IMR-90 (cell line): ENCODE data around the gene CTDP1. TPM values are rescaled to one million over a fixed set of nuclear protein-coding genes. Genes with fewer than 3 reads are reported as not detected.

ENCODE experiments used
- ATAC-seq: fragments of 200-7000 bp; cut with Tn5 transposase; 2 replicates; pipeline ENCODE4 v1.9.1; 2020; ENCODE audit warnings: low read depth, mild to moderate bottlenecking, moderate library complexity
- BruUV-seq: library from RNA; stranded (reverse); fragments of 400-500 nt; replicated peaks from 2 replicates; lab custom pipeline; 2021; lab: Mats Ljungman, UMichigan
- CTCF ChIA-PET: fragments of 300-600 bp; formaldehyde crosslinking; extraction: SDS; loops from one replicate; lab custom pipeline; 2021; ENCODE audit warnings: antibody characterized with exemption; lab: Yijun Ruan, JAX
- POLR2A ChIA-PET: fragments of 300-600 bp; sonication (Branson Sonifier 250); formaldehyde crosslinking; loops from one replicate; lab custom pipeline; 2022; ENCODE audit warnings: antibody characterized with exemption; ENCODE audit not compliant: unreplicated experiment; lab: Charles Lee
- DNase-seq: peaks from one replicate; pipeline ENCODE4 v3.0.0; 2013
- H2AFZ ChIP-seq: replicated peaks from 2 replicates; pipeline ENCODE3; 2013; ENCODE audit warnings: low read length, mild to moderate bottlenecking; ENCODE audit not compliant: poor library complexity
- H2AK5ac ChIP-seq: 2 replicates; pipeline ENCODE4 v1.6.1; 2013; ENCODE audit warnings: low read depth, low read length, inconsistent platforms
- H2AK9ac ChIP-seq: replicated peaks from 2 replicates; pipeline ENCODE3; 2013; ENCODE audit warnings: mild to moderate bottlenecking, low read depth, low read length, moderate library complexity; ENCODE audit not compliant: poor library complexity
- H2BK120ac ChIP-seq: 2 replicates; pipeline ENCODE4 v1.6.1; 2013; ENCODE audit warnings: low read depth, low read length, inconsistent platforms
- H2BK15ac ChIP-seq: 3 replicates; pipeline ENCODE4 v1.6.1; 2013; ENCODE audit warnings: low read depth, low read length, inconsistent platforms
- H2BK20ac ChIP-seq: 2 replicates; pipeline ENCODE4 v1.6.1; 2013; ENCODE audit warnings: low read depth, mild to moderate bottlenecking, inconsistent platforms, low read length, moderate library complexity
- H2BK5ac ChIP-seq: 2 replicates; pipeline ENCODE4 v1.6.1; 2013; ENCODE audit warnings: mild to moderate bottlenecking, low read depth, low read length, inconsistent platforms; ENCODE audit not compliant: poor library complexity, severe bottlenecking
- H3K14ac ChIP-seq: replicated peaks from 2 replicates; pipeline ENCODE4 v1.6.1; 2013; ENCODE audit warnings: low read depth, low read length, inconsistent platforms
- H3K18ac ChIP-seq: 2 replicates; pipeline ENCODE4 v1.6.1; 2013; ENCODE audit warnings: low read depth, low read length, control low read depth
- H3K23ac ChIP-seq: 2 replicates; pipeline ENCODE4 v1.6.1; 2013; ENCODE audit warnings: low read depth, low read length, inconsistent platforms
- H3K27ac ChIP-seq: 2 replicates; pipeline ENCODE4 v1.5.1; 2013; ENCODE audit warnings: mild to moderate bottlenecking, control low read depth, low read length; ENCODE audit not compliant: insufficient read depth
- H3K27me3 ChIP-seq: 2 replicates; pipeline ENCODE4 v1.6.1; 2013; ENCODE audit warnings: low read length; ENCODE audit not compliant: control insufficient read depth, insufficient read depth
- H3K36me3 ChIP-seq: 2 replicates; pipeline ENCODE4 v1.6.1; 2013; ENCODE audit warnings: low read length, mixed read lengths; ENCODE audit not compliant: control insufficient read depth, insufficient read depth
- H3K4ac ChIP-seq: 2 replicates; pipeline ENCODE4 v1.6.1; 2013; ENCODE audit warnings: low read depth, low read length, inconsistent platforms
- H3K4me1 ChIP-seq: 2 replicates; pipeline ENCODE4 v1.6.1; 2013; ENCODE audit warnings: low read length, mixed read lengths; ENCODE audit not compliant: control insufficient read depth, insufficient read depth
- H3K4me2 ChIP-seq: 2 replicates; pipeline ENCODE4 v1.6.1; 2013; ENCODE audit warnings: low read depth, mild to moderate bottlenecking, control low read depth, low read length, moderate library complexity
- H3K4me3 ChIP-seq: 2 replicates; pipeline ENCODE4 v1.5.1; 2013; ENCODE audit warnings: low read depth, mild to moderate bottlenecking, control low read depth, low read length, moderate library complexity; ENCODE audit not compliant: insufficient read depth
- H3K56ac ChIP-seq: 2 replicates; pipeline ENCODE4 v1.6.1; 2013; ENCODE audit warnings: low read length, inconsistent platforms; ENCODE audit not compliant: insufficient read depth; ENCODE audit errors: extremely low read depth
- H3K79me1 ChIP-seq, 2 experiments: 2 replicates each; pipeline ENCODE4 v1.6.1; 2013; ENCODE audit warnings: low read length in 2 of 2, inconsistent platforms in 1 of 2, low read depth in 1 of 2
- H3K9ac ChIP-seq: 2 replicates; pipeline ENCODE4 v1.6.1; 2013; ENCODE audit warnings: low read depth, low read length, control low read depth
- H3K9me1 ChIP-seq: 2 replicates; pipeline ENCODE4 v1.6.1; 2013; ENCODE audit warnings: low read length, inconsistent platforms; ENCODE audit not compliant: insufficient read depth
- H3K9me3 ChIP-seq: 2 replicates; pipeline ENCODE4 v1.6.1; 2013; ENCODE audit warnings: low read length; ENCODE audit not compliant: control insufficient read depth, insufficient read depth
- H4K20me1 ChIP-seq: 2 replicates; pipeline ENCODE4 v1.6.1; 2013; ENCODE audit warnings: low read length, inconsistent platforms; ENCODE audit not compliant: insufficient read depth
- H4K5ac ChIP-seq: 2 replicates; pipeline ENCODE4 v1.6.1; 2013; ENCODE audit warnings: mild to moderate bottlenecking, low read depth, low read length, control low read depth
- H4K8ac ChIP-seq, 2 experiments: 2 replicates each; pipeline ENCODE4 v1.6.1; 2013; ENCODE audit warnings: low read depth in 2 of 2, low read length in 2 of 2, control low read depth in 1 of 2, inconsistent platforms in 1 of 2
- H4K91ac ChIP-seq: 2 replicates; pipeline ENCODE4 v1.6.1; 2013; ENCODE audit warnings: low read depth, low read length, inconsistent platforms; ENCODE audit not compliant: insufficient read depth
- BHLHE40 ChIP-seq: fragments of 150-350 bp; IDR thresholded peaks from 2 replicates; pipeline ENCODE4 v1.6.1; 2016; ENCODE audit warnings: mild to moderate bottlenecking, low read depth, low read length
- CEBPB ChIP-seq: IDR thresholded peaks from 2 replicates; pipeline ENCODE4 v1.6.1; 2012; ENCODE audit warnings: low read depth, low read length, improper control_type of control experiment
- CHD1 ChIP-seq: IDR thresholded peaks from 2 replicates; pipeline ENCODE4 v1.6.1; 2012; ENCODE audit warnings: low read depth, low read length, improper control_type of control experiment
- CTCF ChIP-seq: conservative IDR thresholded peaks from 2 replicates; pipeline ENCODE4 v1.5.1; 2012; ENCODE audit warnings: mild to moderate bottlenecking, low read depth, low read length, improper control_type of control experiment
- ELK1 ChIP-seq: fragments of 150-350 bp; IDR thresholded peaks from 2 replicates; pipeline ENCODE4 v1.6.1; 2016; ENCODE audit warnings: low read depth, mild to moderate bottlenecking, low read length, moderate library complexity, borderline replicate concordance
- FOS ChIP-seq: fragments of 150-350 bp; IDR thresholded peaks from 2 replicates; pipeline ENCODE4 v1.6.1; 2016; ENCODE audit warnings: low read depth, low read length
- MAFK ChIP-seq: IDR thresholded peaks from 2 replicates; pipeline ENCODE4 v1.6.1; 2012; ENCODE audit warnings: low read depth, low read length, improper control_type of control experiment
- MAZ ChIP-seq: IDR thresholded peaks from 2 replicates; pipeline ENCODE4 v1.6.1; 2012; ENCODE audit warnings: low read depth, mild to moderate bottlenecking, low read length, improper control_type of control experiment, moderate library complexity, borderline replicate concordance
- NFE2L2 ChIP-seq: fragments of 150-350 bp; IDR thresholded peaks from 2 replicates; pipeline ENCODE4 v1.6.1; 2016; ENCODE audit warnings: low read depth, mild to moderate bottlenecking, low read length
- POLR2A ChIP-seq: IDR thresholded peaks from 2 replicates; pipeline ENCODE4 v1.6.1; 2012; ENCODE audit warnings: mild to moderate bottlenecking, low read depth, low read length
- RAD21 ChIP-seq: IDR thresholded peaks from 2 replicates; pipeline ENCODE4 v1.6.1; 2012; ENCODE audit warnings: low read length, improper control_type of control experiment
- RCOR1 ChIP-seq: IDR thresholded peaks from 2 replicates; pipeline ENCODE4 v1.6.1; 2012; ENCODE audit warnings: mild to moderate bottlenecking, low read length, improper control_type of control experiment; ENCODE audit not compliant: insufficient replicate concordance
- RFX5 ChIP-seq: IDR thresholded peaks from 2 replicates; pipeline ENCODE4 v1.8.0; 2012; ENCODE audit warnings: low read depth, mild to moderate bottlenecking, low read length, moderate library complexity
- SMC3 ChIP-seq: fragments of 150-350 bp; IDR thresholded peaks from 2 replicates; pipeline ENCODE4 v1.6.1; 2016; ENCODE audit warnings: low read depth, mild to moderate bottlenecking, antibody characterized with exemption, low read length, moderate library complexity
- WGBS, 2 experiments: methylation state at CpG; one replicate each; pipeline versions ENCODE4 v1.1.5 to v1.1.7; 2013; ENCODE audit warnings: missing lambda C conversion rate in 2 of 2; ENCODE audit not compliant: insufficient read length in 1 of 2; ENCODE audit errors: extremely low coverage in 2 of 2; 5-methylcytosine and 5-hydroxymethylcytosine counted together
- dilution Hi-C: fragments of 300-500 bp; cut with HindIII; formaldehyde crosslinking; loops from one replicate; pipeline ENCODE4 v1.14.3; 2018; ENCODE audit warnings: low sequenced_read_pairs; ENCODE audit not compliant: unreplicated experiment
- in situ Hi-C: fragments of 300-500 bp; cut with MboI; formaldehyde crosslinking; loops from 3 replicates; pipeline ENCODE4 v1.14.3; 2019; ENCODE audit warnings: low sequenced_read_pairs, inconsistent platforms, mixed read lengths
- intact Hi-C: fragments of 100-400 bp; cut with micrococcal nuclease; formaldehyde crosslinking; loops from 2 replicates; pipeline ENCODE4 v1.10.0; 2022
- polyA plus RNA-seq, 3 experiments: library from polyadenylated mRNA; depleted of rRNA; stranded (reverse); fragments of >200 nt; gene quantifications; 2 replicates each; pipeline ENCODE4 v1.2.3, GENCODE V29; 2012; ENCODE audit warnings: low replicate concordance in 1 of 3
- total RNA-seq: library from RNA; depleted of rRNA; stranded (reverse); fragments of >200 nt; gene quantifications from 2 replicates; pipeline ENCODE4 v1.2.3, GENCODE V29; 2012

Gene CTDP1
- total and polyA plus RNA-seq, 2 of the 4 experiments (the other 2 are of a cell fraction): 13.4 to 17.6 TPM

GRCh38 chr18:79635427-79635726, 44.2 kb upstream of the CTDP1 start:
- H3K9ac ChIP-seq: no peak overlapping the region
- no peak overlapping the region for H4K5ac ChIP-seq
- ATAC-seq (no peak), DNase-seq (no peak)
- H3K4ac ChIP-seq: no peak overlapping the region
- H3K36me3 ChIP-seq: no peaks in the 10 kb centered on the region
- H3K4me1 ChIP-seq: no peaks in the 10 kb centered on the region
- no peak overlapping the region for H3K23ac ChIP-seq
- dilution Hi-C loops: no loop called here
- no peak overlapping the region for H3K18ac ChIP-seq
- ChIA-PET CTCF (no interaction called here), POLR2A (no interaction called here)
- BruUV-seq: no TSS peak
- H3K79me1 ChIP-seq: no peaks in the 10 kb centered on the region
- no peak overlapping the region for H2AFZ ChIP-seq
- in situ Hi-C loops: no loop called here
- H3K27ac ChIP-seq: no peak overlapping the region
- no peak overlapping the region for H2BK120ac ChIP-seq
- peaks cover 26% of the 10 kb centered on the region for H3K27me3 ChIP-seq
- H3K9me1 ChIP-seq: no peaks in the 10 kb centered on the region
- no peaks in the 10 kb centered on the region for H4K20me1 ChIP-seq
- no peak overlapping the region for H2AK9ac ChIP-seq
- no peak overlapping the region for H4K8ac ChIP-seq
- no peak overlapping the region for H2AK5ac ChIP-seq
- H3K4me2 ChIP-seq: no peak overlapping the region
- no peak overlapping the region for H3K14ac ChIP-seq
- WGBS, 2 experiments: no CpG with 5 or more reads among the region's 15 CpGs
- no peak overlapping the region for H4K91ac ChIP-seq
- no peak overlapping the region for H2BK5ac ChIP-seq
- H2BK15ac ChIP-seq: no peak overlapping the region
- H3K4me3 ChIP-seq: no peak overlapping the region
- TF ChIP-seq BHLHE40 (no peak), MAFK (no peak), RCOR1 (no peak), NFE2L2 (no peak), FOS (no peak), RFX5 (no peak), SMC3 (no peak), ELK1 (no peak), RAD21 (no peak), CHD1 (no peak), POLR2A (no peak), CEBPB (no peak), CTCF (no peak), MAZ (no peak)
- intact Hi-C loops: no loop called here
- H3K56ac ChIP-seq: no peak overlapping the region
- no peak overlapping the region for H2BK20ac ChIP-seq
- H3K9me3 ChIP-seq: no peaks in the 10 kb centered on the region
